Measurements from ENCODE around the gene ITPR3.

GRCh38 chr6:33581186-33581585 lies 39.9 kb upstream of the ITPR3 start:
- TF ChIP-seq CTCF (IDR thresholded peaks at IDR 0.05) (no peak), POLR2A (IDR thresholded peaks at IDR 0.05) (no peak)

All from lower leg skin (tissue), 3 donors.